GM23248 (cell line): ENCODE measurements around the gene TMEM151B.

Experiments used
- EZH2 ChIP-seq: fragments of 200-600 bp; sonication (generic); IDR thresholded peaks from 2 replicates; pipeline ENCODE4 v1.6.1; 2018; ENCODE audit warnings: antibody characterized with exemption, mild to moderate bottlenecking; ENCODE audit not compliant: insufficient read depth, poor library complexity, severe bottlenecking
- EZH2phosphoT487 ChIP-seq: fragments of 200-600 bp; sonication (generic); IDR thresholded peaks from 2 replicates; pipeline ENCODE4 v1.6.1; 2018; ENCODE audit warnings: antibody characterized with exemption, moderate library complexity, mild to moderate bottlenecking, low read depth; ENCODE audit not compliant: insufficient read depth

DNA sequence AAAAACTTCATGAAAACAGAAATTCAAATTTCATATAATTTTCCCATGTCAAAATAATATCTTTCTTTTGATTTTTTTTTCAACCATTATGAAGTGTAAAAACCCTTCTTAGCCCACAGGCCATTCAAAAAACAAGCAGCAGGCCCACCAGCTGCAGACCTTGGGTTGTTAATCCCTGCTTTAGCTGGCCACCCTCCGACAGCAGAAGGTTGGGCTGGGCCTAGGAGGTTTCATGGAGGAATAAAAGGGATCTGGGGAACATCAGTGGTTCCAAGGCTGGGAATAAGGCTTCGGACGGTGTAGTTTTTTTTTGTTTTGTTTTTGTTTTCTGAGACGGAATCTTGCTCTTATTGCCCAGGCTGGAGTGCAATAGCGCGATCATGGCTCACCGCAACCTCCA is 26.9 kb upstream of the TMEM151B start:
- TF ChIP-seq EZH2: no peak
- no peak for TF ChIP-seq EZH2phosphoT487
